Fibroblast of the conjunctiva (primary cell): ENCODE measurements around the gene MAPK1IP1L.
A peak's percentile ranks its signal among the peaks of the same experiment; 100 is the strongest.
"Not testable (repeated sequence)": the region's sequence is repeated elsewhere in the genome, so short reads cannot be mapped to it uniquely, and the experiment has no call there.

Experiments used
- DNase-seq: peaks from one replicate; pipeline ENCODE4 v3.0.0-alpha.2; 2010; ENCODE audit warnings: low read depth

The MAPK1IP1L gene

GRCh38 chr14:55054098-55054497 lies 2.7 kb downstream of the MAPK1IP1L start:
- no peak for DNase-seq

- DNase-seq, result no peak
Observed at GRCh38 chr14:55057919-55058318, 6.5 kb downstream of the MAPK1IP1L start.

- DNase-seq, result no peak
Observed at GRCh38 chr14:55059333-55059732, 7.9 kb downstream of the MAPK1IP1L start.

DNA sequence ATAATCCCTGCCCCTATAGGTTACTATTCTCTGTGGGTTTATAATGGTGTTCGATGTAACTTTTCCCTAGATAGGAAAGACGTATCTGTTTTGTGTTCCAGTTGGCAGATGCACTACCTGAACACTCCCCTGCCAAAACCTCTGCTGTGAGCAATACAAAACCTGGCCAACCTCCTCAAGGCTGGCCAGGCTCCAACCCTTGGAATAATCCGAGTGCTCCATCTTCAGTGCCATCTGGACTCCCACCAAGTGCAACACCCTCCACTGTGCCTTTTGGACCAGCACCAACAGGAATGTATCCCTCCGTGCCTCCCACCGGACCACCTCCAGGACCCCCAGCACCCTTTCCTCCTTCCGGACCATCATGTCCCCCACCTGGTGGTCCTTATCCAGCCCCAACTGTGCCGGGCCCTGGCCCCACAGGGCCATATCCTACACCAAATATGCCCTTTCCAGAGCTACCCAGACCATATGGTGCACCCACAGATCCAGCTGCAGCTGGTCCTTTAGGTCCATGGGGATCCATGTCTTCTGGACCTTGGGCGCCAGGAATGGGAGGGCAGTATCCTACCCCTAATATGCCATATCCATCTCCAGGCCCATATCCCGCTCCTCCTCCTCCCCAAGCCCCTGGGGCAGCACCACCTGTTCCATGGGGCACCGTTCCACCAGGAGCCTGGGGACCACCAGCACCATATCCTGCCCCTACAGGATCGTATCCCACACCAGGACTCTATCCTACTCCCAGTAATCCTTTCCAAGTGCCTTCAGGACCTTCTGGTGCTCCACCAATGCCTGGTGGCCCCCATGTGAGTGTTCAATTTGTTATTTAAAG lies 11.3 kb downstream of the MAPK1IP1L start:
- DNase-seq, result no peak

DNA sequence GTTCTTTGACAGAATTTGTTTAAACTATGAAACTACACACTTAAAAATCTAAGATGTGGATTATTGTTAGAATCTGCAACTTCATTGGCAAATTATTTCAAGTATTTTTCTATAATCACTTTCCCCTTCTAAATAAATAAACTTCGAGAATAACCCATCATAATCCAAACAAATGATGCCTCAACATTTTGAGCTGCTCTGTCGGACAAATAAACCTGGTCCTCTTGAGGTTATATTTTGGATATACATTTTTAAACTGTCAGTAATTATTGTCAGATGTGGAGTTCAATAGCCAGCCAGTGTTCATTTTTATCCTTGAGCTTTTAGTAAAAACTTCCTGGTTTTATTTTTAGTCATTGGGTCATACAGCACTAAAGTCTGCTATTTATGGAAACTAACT lies 13.4 kb downstream of the MAPK1IP1L start:
- not testable (repeated sequence) for DNase-seq

- DNase-seq, result no peak
Observed at GRCh38 chr14:55065411-55065810, 14.0 kb downstream of the MAPK1IP1L start.

DNA sequence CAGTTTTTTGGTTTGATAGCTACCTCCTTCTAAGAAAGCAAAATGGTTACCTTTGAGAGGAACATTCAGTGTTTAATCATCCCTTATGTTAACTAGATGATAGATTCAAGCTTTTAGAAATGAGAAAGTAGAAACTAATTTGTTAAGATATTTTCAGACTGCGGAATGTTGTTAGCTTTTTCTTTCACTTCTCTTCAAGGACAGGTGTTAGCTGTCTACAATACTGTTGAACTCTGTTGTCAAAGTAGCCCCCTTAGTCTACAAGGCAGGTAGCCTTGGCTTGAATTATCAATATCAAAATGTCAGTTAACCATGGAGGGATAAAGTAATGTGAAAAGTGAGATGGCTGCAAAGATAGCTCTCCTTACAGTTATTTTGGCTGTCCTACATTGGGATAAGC lies 14.8 kb downstream of the MAPK1IP1L start:
- no peak for DNase-seq

DNA sequence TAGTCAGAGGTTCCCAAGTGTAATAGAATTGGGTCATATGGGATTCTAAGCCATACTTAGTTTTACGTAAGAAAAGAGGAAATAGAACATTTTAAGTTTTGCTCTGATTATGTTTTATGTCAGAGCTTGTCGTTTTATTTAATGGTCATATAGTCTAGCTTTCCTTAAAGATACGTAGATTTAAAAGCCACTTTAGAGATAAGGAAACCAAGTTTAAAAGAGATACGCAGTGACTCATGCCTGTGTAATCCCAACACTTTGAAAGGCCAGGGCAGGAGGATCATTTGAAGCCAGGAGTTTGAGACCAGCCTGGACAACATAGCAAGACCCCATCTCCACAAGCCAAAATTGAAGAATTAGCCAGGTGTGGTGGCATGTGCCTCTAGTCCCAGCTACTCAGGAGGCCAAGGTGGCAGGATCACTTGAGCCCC lies 19.5 kb downstream of the MAPK1IP1L start:
- DNase-seq, result no peak

DNA sequence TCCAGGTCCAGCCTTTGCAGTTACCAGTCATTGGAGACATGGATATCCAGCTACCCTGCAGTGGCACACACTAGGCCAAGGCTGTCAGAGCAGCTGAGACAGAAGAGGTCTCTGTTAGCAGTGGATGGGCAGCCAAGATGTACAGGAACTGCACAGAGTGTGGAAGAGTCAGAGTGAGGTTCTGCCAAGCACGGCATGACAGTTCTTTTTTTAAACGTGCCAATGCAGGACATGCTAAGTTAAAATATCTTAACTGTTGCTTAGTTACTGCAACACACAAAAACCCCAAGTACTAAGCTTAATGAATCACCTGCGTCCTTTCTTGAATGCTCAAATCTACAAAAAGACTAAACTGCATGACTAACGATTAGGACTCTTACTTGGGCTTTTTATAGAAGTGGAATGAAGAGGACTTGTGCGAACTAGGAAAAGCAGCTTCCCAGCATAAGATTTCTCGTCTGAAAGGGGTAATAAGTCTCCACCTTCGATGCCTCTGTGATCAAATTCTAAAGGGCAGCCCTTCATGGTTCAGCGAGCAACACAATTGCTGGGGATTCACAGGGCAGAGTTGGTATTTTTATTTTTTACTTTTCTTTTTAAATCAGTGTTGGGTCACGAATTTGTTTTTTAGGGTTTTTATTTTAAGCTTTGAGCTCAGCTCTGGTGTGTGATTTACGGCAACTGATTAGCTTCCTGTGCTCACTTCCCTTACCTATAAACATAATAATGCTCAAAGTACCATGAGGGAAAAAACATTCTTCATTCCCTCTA lies 20.6 kb downstream of the MAPK1IP1L start:
- DNase-seq, result no peak

- no peak for DNase-seq
Observed at GRCh38 chr14:55073856-55074255, 22.4 kb downstream of the MAPK1IP1L start.

- DNase-seq, result no peak
Observed at GRCh38 chr14:55074662-55075061, 23.2 kb downstream of the MAPK1IP1L start.

DNA sequence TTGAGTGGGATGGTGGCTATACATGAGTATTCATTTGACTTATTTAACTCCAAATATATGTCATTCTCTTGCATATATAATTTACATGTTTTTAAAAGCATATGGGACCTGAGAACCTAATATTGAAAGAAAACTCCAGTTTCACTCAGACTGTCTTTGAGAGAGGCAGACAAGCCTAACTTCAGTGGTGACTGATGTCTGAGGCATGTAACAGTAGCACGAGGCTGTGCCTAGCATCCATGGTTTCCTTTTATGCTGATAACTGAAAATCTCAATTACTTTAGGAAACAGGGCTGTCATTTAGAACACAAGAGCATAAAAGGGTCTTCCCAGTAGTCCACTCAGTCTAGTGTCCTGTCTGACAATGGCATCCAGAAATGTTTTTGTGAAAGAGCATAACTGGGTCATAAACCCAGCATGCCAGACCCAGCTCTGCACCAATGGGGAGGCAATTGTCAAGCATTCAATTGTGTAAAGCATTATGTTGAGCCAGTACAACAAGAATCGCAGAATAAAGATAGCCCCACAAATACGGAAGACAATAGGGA lies 24.3 kb downstream of the MAPK1IP1L start:
- no peak for DNase-seq

DNA sequence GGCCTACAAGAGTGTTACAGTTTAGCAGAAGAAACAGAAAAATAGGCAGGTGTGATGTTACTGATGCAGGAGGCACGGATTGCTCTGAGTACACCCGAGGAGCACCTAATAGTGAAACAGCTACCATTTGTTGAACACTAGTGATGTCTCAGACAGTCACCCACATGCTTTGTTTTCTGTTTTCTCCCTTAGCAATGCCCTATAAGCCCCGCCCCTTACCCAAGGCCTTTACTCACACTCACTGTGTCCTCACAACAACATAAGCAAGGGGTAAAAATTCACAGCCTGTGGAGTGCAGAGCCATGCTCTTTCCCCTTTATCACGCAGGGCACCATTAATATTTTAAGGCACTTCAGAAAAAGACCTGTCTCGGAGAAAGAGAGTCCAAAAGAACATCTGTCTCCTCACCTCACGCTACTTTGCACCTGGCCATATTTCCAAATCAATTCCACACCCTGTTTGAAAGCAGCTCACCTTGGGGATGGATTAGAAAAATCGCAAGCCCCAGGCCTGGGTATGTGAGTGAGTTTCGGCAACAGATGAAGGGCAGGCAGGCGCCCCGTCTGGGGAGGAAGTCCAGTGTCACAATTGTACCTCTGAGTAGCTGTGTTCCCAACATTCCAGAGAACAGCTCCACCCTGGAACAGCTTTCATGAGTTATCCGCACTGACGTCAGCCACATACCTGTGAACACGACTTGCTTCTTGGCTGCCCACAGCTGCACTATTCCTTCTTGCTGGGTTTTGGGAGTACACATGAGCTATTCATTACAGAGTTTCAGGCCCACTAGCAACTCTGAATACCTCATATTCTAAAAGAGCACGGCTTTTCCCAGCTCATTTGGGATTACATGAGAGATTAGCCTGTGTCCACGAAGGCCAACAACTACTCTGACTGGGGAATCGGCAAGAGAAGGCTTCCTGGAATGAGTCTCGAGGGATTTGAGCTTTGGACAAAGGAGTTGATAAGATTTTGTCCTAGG lies 26.0 kb downstream of the MAPK1IP1L start:
- DNase-seq, result no peak

DNA sequence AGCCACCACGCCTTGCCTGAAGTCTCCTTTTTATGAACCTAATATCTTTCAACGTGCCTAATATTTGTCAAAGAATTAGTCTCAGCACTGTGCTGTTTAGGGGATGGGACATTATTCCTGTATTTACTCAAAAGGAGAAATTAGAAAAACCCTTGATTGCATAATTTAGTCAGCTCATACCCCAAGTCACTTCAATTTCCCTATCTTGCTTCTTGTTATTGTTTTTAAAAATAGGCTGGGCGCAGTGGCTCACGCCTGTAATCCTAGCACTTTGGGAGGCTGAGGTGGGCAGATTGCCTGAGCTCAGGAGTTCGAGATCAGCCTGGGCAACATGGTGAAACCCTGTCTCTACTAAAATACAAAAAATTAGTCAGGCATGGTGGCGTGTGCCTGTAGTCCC lies 28.5 kb downstream of the MAPK1IP1L start:
- not testable (repeated sequence) for DNase-seq

DNA sequence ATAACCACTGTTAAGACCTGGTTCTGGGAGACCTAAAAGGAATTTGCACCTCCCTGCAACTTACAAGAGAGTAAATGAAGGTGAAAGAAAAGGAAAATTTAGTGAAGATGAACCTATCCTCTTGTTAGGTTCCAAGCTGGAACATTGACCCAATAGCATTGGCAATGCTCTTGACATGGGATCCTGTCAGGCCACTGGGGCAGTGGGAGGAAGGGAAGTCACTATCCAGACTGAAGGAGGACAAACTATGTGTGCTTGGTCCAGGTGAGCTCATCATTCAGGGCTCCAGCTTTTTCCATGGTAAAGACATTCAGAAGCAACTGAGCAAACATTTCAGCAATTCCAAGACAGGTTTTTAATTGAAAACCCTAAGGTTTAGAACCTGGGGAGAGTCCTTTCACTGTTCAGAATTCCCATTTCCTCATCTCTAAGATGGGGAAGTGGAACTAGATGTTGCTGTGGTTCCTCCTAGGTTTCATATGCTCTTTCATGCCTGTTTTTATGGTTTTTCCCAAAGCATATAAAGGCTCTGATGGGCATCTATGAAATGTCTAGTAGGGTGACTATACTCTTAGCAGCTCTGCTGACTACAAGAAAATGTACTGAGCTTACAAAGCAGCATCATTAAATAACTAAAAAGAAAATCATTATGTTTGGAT lies 33.1 kb downstream of the MAPK1IP1L start:
- no peak for DNase-seq

DNA sequence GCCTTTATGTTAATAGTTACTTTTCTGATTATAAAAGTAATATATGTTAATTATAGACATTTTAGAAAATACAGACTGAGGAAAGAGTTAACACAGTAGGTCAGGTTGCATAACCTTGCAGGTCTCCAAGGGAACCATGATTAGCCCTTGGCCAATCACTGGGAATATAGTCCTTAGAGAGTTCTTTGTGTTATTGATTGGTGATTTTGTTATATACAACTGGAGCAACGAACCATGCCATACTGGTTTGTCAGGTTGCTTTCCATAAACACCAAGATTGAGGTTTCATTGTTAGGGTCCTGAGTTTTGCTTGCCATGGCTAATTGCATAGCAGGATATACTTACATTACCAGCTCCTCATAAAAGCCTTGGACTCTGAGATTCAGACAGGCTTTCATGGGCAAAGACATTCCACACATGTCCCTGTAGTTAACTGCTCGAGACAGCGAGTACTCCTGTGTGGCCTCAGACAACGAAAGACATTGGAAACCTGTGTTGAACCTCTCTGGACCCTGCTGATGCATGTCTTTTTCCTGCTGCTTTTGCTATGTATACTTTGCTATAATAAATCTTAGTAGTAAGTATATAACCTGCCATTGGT lies 33.7 kb downstream of the MAPK1IP1L start:
- DNase-seq, result no peak

DNA sequence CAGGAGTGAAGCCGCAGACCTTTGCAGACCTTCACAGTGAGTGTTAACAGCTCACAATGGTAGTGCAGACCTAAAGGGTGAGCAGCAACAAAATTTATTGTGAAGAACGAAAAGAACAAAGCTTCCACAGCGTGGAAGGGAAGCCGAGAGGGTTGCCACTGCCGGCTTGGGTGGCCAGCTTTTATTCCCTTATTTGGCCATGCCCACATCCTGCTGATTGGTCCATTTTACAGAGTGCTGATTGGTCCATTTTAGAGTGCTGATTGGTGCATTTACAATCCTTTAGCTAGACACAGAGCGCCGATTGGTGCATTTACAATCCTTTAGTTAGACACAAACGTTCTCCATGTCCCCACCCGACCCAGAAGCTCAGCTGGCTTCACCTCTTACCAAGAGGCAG lies 35.5 kb downstream of the MAPK1IP1L start:
- DNase-seq, result no peak

DNA sequence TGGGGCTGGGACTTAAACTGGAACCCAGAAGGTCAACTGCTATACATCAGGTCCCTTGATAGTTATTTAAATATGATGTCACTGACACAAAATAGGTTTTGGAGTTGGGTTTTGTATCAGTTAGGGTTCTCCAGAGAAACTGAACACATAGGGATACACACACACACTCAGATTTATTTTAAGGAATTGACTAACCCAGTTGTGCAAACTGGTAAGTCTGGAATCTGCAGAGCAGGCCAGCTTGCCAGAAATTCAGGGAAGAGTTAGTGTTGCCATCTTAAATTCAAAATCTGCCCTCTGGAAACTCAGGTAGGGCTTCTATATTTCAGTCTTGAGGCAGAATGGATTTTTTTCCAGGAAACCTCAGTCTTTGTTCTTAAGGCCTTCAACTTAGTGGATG lies 36.9 kb downstream of the MAPK1IP1L start:
- no peak for DNase-seq

DNA sequence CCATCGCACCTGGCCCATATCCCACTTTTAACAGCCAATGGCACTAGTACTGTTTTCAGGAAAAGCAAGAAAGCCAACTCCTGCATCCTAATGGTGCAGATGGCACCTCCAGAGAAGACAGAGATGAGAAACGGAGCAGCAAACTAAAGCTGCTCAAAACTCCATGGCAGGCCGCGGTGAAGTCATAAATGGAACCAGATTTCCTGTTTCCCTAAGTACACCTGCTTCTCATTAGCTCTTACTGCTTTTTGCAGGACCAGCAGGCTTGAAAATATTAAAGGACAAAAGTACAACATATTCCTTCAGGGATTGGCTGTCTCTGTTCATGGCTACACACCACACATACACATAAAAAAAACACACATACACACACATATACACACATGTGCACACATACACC lies 40.9 kb downstream of the MAPK1IP1L start:
- peak; percentile 62 for DNase-seq

GRCh38 chr14:55094292-55095157 lies 43.1 kb downstream of the MAPK1IP1L start:
- no peak for DNase-seq
